GM20000 (cell line): Measurements from ENCODE around the gene KCNN2.

Source experiments
- DNase-seq: peaks from one replicate; pipeline ENCODE4 v3.0.0; 2012; ENCODE audit warnings: low spot score
- TF ChIP-seq, protein P1 (sequence below): IDR thresholded peaks from 2 replicates; pipeline ENCODE4 v1.5.1; 2012; ENCODE audit warnings: mild to moderate bottlenecking, control low read depth; ENCODE audit errors: extremely low read depth, missing control alignments

The KCNN2 gene

GRCh38 chr5:114450437-114450836 is 88.6 kb downstream of the KCNN2 start:
- TF ChIP-seq, protein P1, sequence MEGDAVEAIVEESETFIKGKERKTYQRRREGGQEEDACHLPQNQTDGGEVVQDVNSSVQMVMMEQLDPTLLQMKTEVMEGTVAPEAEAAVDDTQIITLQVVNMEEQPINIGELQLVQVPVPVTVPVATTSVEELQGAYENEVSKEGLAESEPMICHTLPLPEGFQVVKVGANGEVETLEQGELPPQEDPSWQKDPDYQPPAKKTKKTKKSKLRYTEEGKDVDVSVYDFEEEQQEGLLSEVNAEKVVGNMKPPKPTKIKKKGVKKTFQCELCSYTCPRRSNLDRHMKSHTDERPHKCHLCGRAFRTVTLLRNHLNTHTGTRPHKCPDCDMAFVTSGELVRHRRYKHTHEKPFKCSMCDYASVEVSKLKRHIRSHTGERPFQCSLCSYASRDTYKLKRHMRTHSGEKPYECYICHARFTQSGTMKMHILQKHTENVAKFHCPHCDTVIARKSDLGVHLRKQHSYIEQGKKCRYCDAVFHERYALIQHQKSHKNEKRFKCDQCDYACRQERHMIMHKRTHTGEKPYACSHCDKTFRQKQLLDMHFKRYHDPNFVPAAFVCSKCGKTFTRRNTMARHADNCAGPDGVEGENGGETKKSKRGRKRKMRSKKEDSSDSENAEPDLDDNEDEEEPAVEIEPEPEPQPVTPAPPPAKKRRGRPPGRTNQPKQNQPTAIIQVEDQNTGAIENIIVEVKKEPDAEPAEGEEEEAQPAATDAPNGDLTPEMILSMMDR: no peak
- no peak for DNase-seq

- TF ChIP-seq, protein P1: no peak
- DNase-seq: no peak
These were observed 96.9 kb downstream of the KCNN2 start for GRCh38 chr5:114458726-114459125.

DNA sequence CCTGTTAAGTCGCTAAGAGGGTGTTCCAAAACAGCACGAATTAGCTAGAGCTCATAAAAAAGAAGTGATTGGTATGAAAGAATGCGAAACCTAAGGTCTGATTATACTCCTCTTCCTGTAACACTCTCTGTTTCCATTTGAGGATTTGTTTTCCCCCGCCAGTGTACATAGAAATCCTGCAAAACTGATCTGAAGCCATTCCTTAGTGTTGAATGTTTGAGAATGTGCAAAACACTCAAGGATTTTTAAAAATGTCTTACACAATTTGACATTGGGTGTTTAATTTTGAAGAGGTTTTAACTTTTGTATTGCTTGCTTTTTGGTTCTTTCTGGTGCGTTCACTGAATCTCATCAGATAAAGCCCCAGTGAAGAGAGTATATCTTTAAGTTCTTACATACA is 105.3 kb downstream of the KCNN2 start:
- TF ChIP-seq, protein P1: no peak
- DNase-seq: no peak

- TF ChIP-seq, protein P1: no peak
- DNase-seq: no peak
These were observed 105.9 kb downstream of the KCNN2 start for GRCh38 chr5:114467729-114468128.

DNA sequence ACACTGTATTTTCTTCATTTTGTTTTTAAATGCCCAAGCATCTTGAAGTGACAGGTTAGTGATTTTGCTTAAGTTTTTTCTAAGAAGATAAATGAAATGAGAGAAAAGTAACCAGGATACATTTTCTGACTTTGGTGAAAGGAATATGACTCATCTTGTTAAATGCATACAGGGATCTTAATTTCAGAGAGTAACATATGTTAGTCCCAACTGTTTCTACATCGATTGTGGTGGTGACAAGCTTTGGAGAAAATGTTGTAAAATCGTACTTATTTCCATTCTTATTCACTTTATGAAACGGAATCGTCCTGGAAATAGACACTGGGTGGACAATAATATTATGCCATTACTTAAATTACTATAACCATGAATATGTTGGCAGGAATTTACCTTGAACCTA is 107.5 kb downstream of the KCNN2 start:
- TF ChIP-seq, protein P1: no peak

GRCh38 chr5:114471529-114471928 is 109.7 kb downstream of the KCNN2 start:
- no peak for DNase-seq
- TF ChIP-seq, protein P1: no peak

More for the DNA sequence above, 107.5 kb downstream of the KCNN2 start:
- DNase-seq: no peak

GRCh38 chr5:114473541-114473940 is 111.7 kb downstream of the KCNN2 start:
- TF ChIP-seq, protein P1: no peak

More at GRCh38 chr5:114473541-114473940, 111.7 kb downstream of the KCNN2 start:
- DNase-seq: no peak
